HEK293 (cell line): ENCODE results near the gene APOL1.

ENCODE experiments used
- HOXA7 ChIP-seq: sonication (generic); formaldehyde crosslinking; IDR thresholded peaks from 2 replicates; pipeline ENCODE4 v1.8.1; 2022; ENCODE audit warnings: missing genetic modification reagents, borderline replicate concordance
- REPIN1 ChIP-seq: fragments of 450-650 bp; formaldehyde crosslinking; IDR thresholded peaks from 2 replicates; pipeline ENCODE4 v1.5.1; 2017; ENCODE audit warnings: missing biosample characterization, missing genetic modification characterization, low read depth
- SP7 ChIP-seq: fragments of 450-650 bp; formaldehyde crosslinking; IDR thresholded peaks from 2 replicates; pipeline ENCODE4 v1.5.1; 2016; ENCODE audit warnings: missing biosample characterization, missing genetic modification characterization
- ZBTB7A ChIP-seq: fragments of 450-650 bp; formaldehyde crosslinking; IDR thresholded peaks from 2 replicates; pipeline ENCODE4 v1.5.1; 2016; ENCODE audit warnings: low read depth, missing biosample characterization, missing genetic modification characterization
- ZNF239 ChIP-seq: fragments of 450-650 bp; formaldehyde crosslinking; IDR thresholded peaks from 2 replicates; pipeline ENCODE4 v1.5.1; 2016; ENCODE audit warnings: missing biosample characterization, missing genetic modification characterization
- ZNF274 ChIP-seq, 2 experiments: fragments of 200-500 bp in 1 of 2; fragments of 450-650 bp in 1 of 2; sonication (Bioruptor generic) in 1 of 2; formaldehyde crosslinking in 1 of 2; IDR thresholded peaks; 2 replicates each; pipeline versions ENCODE4 v1.5.1 to v1.6.1; 2014 to 2016; ENCODE audit warnings: borderline replicate concordance in 1 of 2, inconsistent platforms in 1 of 2, low read length in 1 of 2, missing biosample characterization in 1 of 2, missing genetic modification characterization in 1 of 2
- ZNF549 ChIP-seq: fragments of 450-650 bp; IDR thresholded peaks from 2 replicates; pipeline ENCODE4 v1.5.1; 2018; ENCODE audit warnings: missing biosample characterization, missing genetic modification characterization, mild to moderate bottlenecking, inconsistent platforms, moderate library complexity
- TF ChIP-seq, protein P1 (sequence below): fragments of 450-650 bp; formaldehyde crosslinking; IDR thresholded peaks from 2 replicates; pipeline ENCODE4 v1.5.1; 2016; ENCODE audit warnings: missing biosample characterization, missing genetic modification characterization

DNA sequence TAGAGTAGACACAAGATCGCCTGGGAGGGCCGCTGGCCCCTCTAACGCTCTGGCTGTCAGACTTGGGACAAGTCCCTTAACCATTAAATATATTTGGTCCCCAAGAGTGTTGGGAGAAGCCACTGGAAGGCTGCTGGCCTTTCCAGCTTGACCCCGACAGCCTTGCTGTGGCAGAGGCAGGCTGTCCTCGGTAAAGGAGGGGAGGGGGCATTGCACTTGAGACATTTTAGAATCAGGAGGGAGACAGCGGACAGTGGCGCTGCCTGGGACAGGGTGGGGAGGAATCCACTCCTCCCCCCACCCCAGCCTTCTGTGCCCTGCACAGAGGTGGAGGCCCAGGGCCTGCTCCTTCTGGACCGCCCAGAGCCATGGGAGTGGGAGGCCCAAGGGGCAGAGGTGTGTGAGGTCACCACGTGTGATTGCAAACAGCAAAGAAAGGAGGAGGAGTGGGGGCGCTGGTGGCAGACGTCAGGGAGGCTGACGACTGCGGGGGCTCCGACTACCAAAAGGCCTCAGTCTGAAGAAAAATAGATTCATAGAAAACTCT is 28.9 kb downstream of the APOL1 start:
- TF ChIP-seq ZNF274 (IDR thresholded peaks at IDR 0.05; ENCODE audit: low read length) (no peak), ZNF274 (tag by site-specific recombination; IDR thresholded peaks at IDR 0.05; ENCODE audit: borderline replicate concordance) (no peak), HOXA7 (no peak), ZNF549 (tag by site-specific recombination) (no peak), SP7 (tag by site-specific recombination) (no peak), ZNF239 (tag by site-specific recombination) (no peak), ZBTB7A (tag by site-specific recombination) (no peak), REPIN1 (tag by site-specific recombination) (no peak)
- TF ChIP-seq, protein P1, sequence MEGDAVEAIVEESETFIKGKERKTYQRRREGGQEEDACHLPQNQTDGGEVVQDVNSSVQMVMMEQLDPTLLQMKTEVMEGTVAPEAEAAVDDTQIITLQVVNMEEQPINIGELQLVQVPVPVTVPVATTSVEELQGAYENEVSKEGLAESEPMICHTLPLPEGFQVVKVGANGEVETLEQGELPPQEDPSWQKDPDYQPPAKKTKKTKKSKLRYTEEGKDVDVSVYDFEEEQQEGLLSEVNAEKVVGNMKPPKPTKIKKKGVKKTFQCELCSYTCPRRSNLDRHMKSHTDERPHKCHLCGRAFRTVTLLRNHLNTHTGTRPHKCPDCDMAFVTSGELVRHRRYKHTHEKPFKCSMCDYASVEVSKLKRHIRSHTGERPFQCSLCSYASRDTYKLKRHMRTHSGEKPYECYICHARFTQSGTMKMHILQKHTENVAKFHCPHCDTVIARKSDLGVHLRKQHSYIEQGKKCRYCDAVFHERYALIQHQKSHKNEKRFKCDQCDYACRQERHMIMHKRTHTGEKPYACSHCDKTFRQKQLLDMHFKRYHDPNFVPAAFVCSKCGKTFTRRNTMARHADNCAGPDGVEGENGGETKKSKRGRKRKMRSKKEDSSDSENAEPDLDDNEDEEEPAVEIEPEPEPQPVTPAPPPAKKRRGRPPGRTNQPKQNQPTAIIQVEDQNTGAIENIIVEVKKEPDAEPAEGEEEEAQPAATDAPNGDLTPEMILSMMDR (tag by site-specific recombination) = no peak
